Esophagus squamous epithelium (tissue), 4 donors: Measurements from ENCODE around the gene STK4.

Experiments used
- POLR2A ChIP-seq, 4 donors: fragments of 450-650 bp; IDR thresholded peaks; one replicate each; pipeline ENCODE4 v1.6.1; 2017; ENCODE audit warnings: antibody characterized with exemption in 4 of 4, mild to moderate bottlenecking in 4 of 4, moderate library complexity in 3 of 4
- TF ChIP-seq, protein P1 (sequence below), 6 experiments: fragments of 450-650 bp in 4 of 6; fragments of 200-600 bp in 2 of 6; sonication (generic) in 2 of 6; IDR thresholded peaks; one replicate each; pipeline ENCODE4 v1.5.1; 2016 to 2019; ENCODE audit warnings: antibody characterized with exemption in 6 of 6, mild to moderate bottlenecking in 4 of 6, moderate library complexity in 4 of 6

DNA sequence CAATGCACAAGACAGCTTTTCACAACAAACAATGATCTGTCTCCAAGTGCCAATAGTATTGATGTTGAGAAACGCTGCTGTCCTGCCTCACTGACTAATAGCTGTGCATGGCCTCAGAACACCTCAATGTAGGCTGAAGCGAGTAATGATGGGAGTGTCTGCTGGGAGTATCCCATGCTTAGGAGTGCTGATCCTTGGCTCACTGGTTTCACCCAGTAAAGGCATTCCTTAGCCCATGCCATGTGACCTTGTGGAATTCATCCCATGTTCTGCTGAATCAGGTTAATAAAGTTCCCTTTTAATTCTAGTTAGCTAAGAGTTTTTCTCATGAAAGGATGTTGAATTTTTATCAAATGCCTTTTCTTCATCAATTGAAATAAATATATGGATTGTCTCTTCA, 161.8 kb downstream of the STK4 start:
- TF ChIP-seq, protein P1, sequence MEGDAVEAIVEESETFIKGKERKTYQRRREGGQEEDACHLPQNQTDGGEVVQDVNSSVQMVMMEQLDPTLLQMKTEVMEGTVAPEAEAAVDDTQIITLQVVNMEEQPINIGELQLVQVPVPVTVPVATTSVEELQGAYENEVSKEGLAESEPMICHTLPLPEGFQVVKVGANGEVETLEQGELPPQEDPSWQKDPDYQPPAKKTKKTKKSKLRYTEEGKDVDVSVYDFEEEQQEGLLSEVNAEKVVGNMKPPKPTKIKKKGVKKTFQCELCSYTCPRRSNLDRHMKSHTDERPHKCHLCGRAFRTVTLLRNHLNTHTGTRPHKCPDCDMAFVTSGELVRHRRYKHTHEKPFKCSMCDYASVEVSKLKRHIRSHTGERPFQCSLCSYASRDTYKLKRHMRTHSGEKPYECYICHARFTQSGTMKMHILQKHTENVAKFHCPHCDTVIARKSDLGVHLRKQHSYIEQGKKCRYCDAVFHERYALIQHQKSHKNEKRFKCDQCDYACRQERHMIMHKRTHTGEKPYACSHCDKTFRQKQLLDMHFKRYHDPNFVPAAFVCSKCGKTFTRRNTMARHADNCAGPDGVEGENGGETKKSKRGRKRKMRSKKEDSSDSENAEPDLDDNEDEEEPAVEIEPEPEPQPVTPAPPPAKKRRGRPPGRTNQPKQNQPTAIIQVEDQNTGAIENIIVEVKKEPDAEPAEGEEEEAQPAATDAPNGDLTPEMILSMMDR (IDR thresholded peaks at IDR 0.05): no peak
- TF ChIP-seq POLR2A (IDR thresholded peaks at IDR 0.05): no peak
